Esophagus squamous epithelium (tissue), 5 donors: ENCODE measurements around the gene H6PD. TPM values are rescaled to one million over a fixed set of nuclear protein-coding genes. Genes with fewer than 3 reads are reported as not detected.

Experiments used
- DNase-seq: peaks from one replicate; lab custom pipeline; 2025; lab: John Stamatoyannopoulos, UW
- H3K27ac ChIP-seq, 4 donors: fragments of 200-600 bp; sonication (generic); one replicate each; pipeline ENCODE4 v1.5.1; 2016 to 2019; ENCODE audit warnings: mild to moderate bottlenecking in 1 of 4
- H3K27me3 ChIP-seq, 4 donors: fragments of 200-600 bp; sonication (generic); 1 replicate in 3 of 4; 2 replicates in 1 of 4; pipeline versions ENCODE4 v1.5.1 to v1.6.0; 2017 to 2021; ENCODE audit warnings: antibody characterized with exemption in 1 of 4
- H3K36me3 ChIP-seq, 3 donors: fragments of 200-600 bp; sonication (generic); one replicate each; pipeline ENCODE4 v1.5.1; 2016 to 2019
- H3K4me1 ChIP-seq, 3 donors: fragments of 200-600 bp; sonication (generic); one replicate each; pipeline ENCODE4 v1.5.1; 2017 to 2019
- H3K4me3 ChIP-seq, 4 donors: fragments of 200-600 bp; sonication (generic); 1 replicate in 3 of 4; 2 replicates in 1 of 4; pipeline ENCODE4 v1.5.1; 2016 to 2019; ENCODE audit warnings: mild to moderate bottlenecking in 2 of 4, moderate library complexity in 1 of 4
- H3K9me3 ChIP-seq, 3 donors: fragments of 200-600 bp; sonication (generic); one replicate each; pipeline ENCODE4 v1.5.1; 2016 to 2019
- POLR2A ChIP-seq, 4 donors: fragments of 450-650 bp; IDR thresholded peaks; one replicate each; pipeline ENCODE4 v1.6.1; 2017; ENCODE audit warnings: antibody characterized with exemption in 4 of 4, mild to moderate bottlenecking in 4 of 4, moderate library complexity in 3 of 4
- WGBS, 2 donors: methylation state at CpG; one replicate each; pipeline ENCODE4 v1.1.5; 2018; 5-methylcytosine and 5-hydroxymethylcytosine counted together
- intact Hi-C: fragments of 100-400 bp; cut with DNase I; formaldehyde crosslinking; loops from one replicate; pipeline ENCODE4 v1.15.0; 2022
- total RNA-seq, 4 donors: library from RNA; depleted of rRNA; stranded (reverse); fragments of >200 nt; gene quantifications; one replicate each; pipeline ENCODE4 v1.1.0, GENCODE V29; 2016
- TF ChIP-seq, protein P1 (sequence below), 6 experiments: fragments of 450-650 bp in 4 of 6; fragments of 200-600 bp in 2 of 6; sonication (generic) in 2 of 6; IDR thresholded peaks; one replicate each; pipeline ENCODE4 v1.5.1; 2016 to 2019; ENCODE audit warnings: antibody characterized with exemption in 6 of 6, mild to moderate bottlenecking in 4 of 6, moderate library complexity in 4 of 6
- donor health status: DM: yes; HTN: yes; CAD: no.

H6PD gene
- total RNA-seq, 4 donors from 2014 or later = 10.6 to 35.5 (median 18.7) TPM

DNA sequence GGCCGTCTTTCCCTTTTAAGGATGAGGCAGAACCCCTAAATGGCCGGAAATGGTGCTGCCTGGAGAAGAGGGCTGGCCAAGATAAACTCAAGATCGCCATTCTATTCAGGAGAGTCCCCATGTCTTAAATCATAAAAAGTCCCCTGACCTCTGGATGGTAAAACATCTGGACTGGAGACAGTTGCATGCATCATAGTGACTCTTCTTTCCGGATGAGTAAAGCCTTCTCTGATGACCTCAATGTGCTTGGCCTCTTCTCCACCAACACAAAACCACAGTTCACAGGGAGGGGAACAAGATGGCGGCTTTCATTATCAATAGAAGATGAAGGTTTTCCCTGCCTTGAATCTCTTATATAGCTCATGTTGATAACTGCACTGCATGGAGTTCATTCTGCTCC lies 27.5 kb upstream of the H6PD start:
- H3K27me3 ChIP-seq = peaks cover 0 to 57% (median 0%) of the 10 kb centered on the region in 4 donors
- 66 to 73% methylated on average over 3 to 5 of the region's 5 CpGs for WGBS, 2 donors
- TF ChIP-seq, protein P1, sequence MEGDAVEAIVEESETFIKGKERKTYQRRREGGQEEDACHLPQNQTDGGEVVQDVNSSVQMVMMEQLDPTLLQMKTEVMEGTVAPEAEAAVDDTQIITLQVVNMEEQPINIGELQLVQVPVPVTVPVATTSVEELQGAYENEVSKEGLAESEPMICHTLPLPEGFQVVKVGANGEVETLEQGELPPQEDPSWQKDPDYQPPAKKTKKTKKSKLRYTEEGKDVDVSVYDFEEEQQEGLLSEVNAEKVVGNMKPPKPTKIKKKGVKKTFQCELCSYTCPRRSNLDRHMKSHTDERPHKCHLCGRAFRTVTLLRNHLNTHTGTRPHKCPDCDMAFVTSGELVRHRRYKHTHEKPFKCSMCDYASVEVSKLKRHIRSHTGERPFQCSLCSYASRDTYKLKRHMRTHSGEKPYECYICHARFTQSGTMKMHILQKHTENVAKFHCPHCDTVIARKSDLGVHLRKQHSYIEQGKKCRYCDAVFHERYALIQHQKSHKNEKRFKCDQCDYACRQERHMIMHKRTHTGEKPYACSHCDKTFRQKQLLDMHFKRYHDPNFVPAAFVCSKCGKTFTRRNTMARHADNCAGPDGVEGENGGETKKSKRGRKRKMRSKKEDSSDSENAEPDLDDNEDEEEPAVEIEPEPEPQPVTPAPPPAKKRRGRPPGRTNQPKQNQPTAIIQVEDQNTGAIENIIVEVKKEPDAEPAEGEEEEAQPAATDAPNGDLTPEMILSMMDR (IDR thresholded peaks at IDR 0.05) = no peak
- no peak for TF ChIP-seq POLR2A (IDR thresholded peaks at IDR 0.05)

DNA sequence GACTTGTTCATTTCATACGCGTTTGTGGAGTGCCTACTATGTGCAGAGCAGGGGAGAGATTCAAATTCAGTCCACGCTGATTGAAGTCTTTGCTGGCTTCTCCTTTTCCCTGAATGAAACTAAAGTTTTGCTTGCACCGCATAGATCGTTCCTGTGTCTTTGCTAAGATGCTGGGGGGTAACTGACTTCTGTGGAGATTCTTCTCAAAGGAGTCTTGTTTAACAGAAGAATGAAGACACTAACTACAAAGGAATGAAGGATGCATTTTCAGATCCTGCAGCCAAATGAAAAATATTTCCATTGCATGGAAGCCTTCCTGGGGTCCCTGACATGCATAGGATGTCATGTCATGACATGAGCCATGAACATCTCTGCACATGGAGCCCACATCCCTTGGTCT lies 26.9 kb upstream of the H6PD start:
- H3K27me3 ChIP-seq = peaks cover 0 to 51% (median 0%) of the 10 kb centered on the region in 4 donors
- TF ChIP-seq POLR2A (IDR thresholded peaks at IDR 0.05) = no peak
- TF ChIP-seq, protein P1 (IDR thresholded peaks at IDR 0.05) = no peak
- WGBS, 2 donors = 92 to 93% methylated on average over 5 of the region's 5 CpGs
- no peaks in the 10 kb centered on the region for H3K36me3 ChIP-seq
- no peak overlapping the region for H3K27ac ChIP-seq
- intact Hi-C loops = no loop called here
- H3K4me3 ChIP-seq = no peak overlapping the region
- peaks cover 0 to 5% (median under 1%) of the 10 kb centered on the region in 3 donors for H3K4me1 ChIP-seq
- DNase-seq = no peak
- no peaks in the 10 kb centered on the region for H3K9me3 ChIP-seq

More for the DNA sequence above, 27.5 kb upstream of the H6PD start:
- Histone ChIP-seq H3K4me1 (peaks cover 0 to 12% (median 7%) of the 10 kb centered on the region in 3 donors), H3K4me3 (no peak overlapping the region), H3K36me3 (no peaks in the 10 kb centered on the region), H3K27ac (no peak overlapping the region), H3K9me3 (no peaks in the 10 kb centered on the region)
- intact Hi-C loops = no loop called here
- no peak for DNase-seq

DNA sequence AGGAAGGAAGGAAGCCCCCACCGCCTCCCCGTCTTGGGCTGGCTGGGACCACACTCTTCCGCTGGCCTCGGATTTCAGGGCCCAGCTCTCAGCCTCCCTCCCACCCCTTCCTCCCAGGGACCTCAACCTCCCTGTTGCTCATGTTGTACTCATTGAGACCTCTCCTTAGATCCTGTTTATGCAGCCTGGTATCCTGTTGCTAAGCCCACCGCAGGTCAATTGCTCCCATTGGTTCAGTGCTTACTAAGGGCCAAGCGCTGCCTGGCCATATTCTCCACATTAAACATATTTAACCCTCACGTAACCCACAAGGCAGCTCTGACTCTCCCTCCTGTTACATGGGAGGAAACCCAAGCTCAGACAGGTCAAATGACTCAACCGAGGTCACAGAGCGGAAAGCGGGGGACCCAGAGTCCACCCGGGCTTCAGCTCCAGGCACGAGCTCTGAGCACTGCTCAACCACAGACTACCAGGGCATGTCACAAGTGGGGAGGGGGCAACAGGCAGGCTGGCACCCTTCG lies 23.2 kb upstream of the H6PD start:
- WGBS, 2 donors = 76 to 82% methylated on average over 7 to 12 of the region's 13 CpGs
- Histone ChIP-seq H3K4me1 (no peaks in the 10 kb centered on the region), H3K4me3 (no peak overlapping the region), H3K27me3 (peaks cover 0 to 15% (median 0%) of the 10 kb centered on the region in 4 donors), H3K9me3 (no peaks in the 10 kb centered on the region), H3K27ac (no peak overlapping the region), H3K36me3 (no peaks in the 10 kb centered on the region)
- DNase-seq = no peak
- intact Hi-C loops = no loop called here
- TF ChIP-seq, protein P1 (IDR thresholded peaks at IDR 0.05) = no peak
- TF ChIP-seq POLR2A (IDR thresholded peaks at IDR 0.05) = no peak

DNA sequence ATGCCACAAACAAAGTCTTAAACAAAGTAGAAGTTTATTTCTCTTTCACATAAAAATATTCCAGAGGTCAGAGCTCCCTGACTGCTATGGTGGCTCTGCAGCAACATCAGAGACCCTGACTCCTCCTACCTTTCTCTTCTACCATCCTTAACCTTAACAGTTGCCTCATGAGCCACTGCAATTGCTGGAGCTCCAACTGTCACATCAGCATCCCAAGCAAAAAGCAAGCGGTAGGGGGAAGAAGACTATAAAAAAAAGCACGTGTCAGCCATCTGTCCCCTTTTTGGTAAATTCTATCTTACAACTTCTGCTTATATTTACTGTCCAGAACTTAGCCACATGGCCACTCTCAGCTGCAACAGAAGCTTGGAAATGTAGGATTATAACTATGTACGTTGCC lies 21.8 kb upstream of the H6PD start:
- H3K9me3 ChIP-seq = no peaks in the 10 kb centered on the region
- no peak for DNase-seq
- peaks cover 0 to 5% (median 0%) of the 10 kb centered on the region in 4 donors for H3K27me3 ChIP-seq
- WGBS, 2 donors = 66 to 80% methylated on average over 3 of the region's 3 CpGs
- H3K36me3 ChIP-seq = no peaks in the 10 kb centered on the region
- no peaks in the 10 kb centered on the region for H3K4me1 ChIP-seq
- no peak overlapping the region for H3K27ac ChIP-seq
- TF ChIP-seq, protein P1 (IDR thresholded peaks at IDR 0.05) = no peak
- TF ChIP-seq POLR2A (IDR thresholded peaks at IDR 0.05) = no peak
- intact Hi-C loops = no loop called here
- no peak overlapping the region for H3K4me3 ChIP-seq

DNA sequence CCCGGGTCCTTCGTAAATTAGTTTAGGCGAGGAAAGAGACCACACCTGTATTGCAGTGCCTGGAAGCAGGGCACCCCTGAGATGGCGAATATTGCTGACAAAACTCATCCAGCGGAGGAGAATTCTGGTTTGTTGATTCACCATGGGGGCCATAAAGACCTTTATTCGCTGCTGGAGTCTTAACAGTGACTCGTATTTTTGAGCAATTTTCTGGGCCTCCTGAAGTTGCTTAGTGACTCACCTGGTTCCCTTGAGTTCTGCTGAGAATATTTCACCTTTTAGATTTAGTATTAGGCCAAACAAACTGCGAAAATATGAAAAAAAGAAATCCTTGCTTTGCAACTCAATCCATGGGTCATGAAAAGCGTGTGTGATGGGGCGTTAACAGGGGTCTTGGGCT lies 20.6 kb upstream of the H6PD start:
- H3K4me1 ChIP-seq = no peaks in the 10 kb centered on the region
- no peak for TF ChIP-seq POLR2A (IDR thresholded peaks at IDR 0.05)
- TF ChIP-seq, protein P1 (IDR thresholded peaks at IDR 0.05) = no peak
- intact Hi-C loops = no loop called here
- no peak overlapping the region for H3K4me3 ChIP-seq
- H3K36me3 ChIP-seq = no peaks in the 10 kb centered on the region
- peaks cover 0 to 5% (median 0%) of the 10 kb centered on the region in 4 donors for H3K27me3 ChIP-seq
- no peak overlapping the region for H3K27ac ChIP-seq
- 81 to 82% methylated on average over 8 to 10 of the region's 10 CpGs for WGBS, 2 donors
- no peak for DNase-seq
- H3K9me3 ChIP-seq = no peaks in the 10 kb centered on the region
